Activated B cell treated with CpG ODN at 0.5 μM for 24 hours (primary cell): ENCODE data around the gene PUS3. TPM values are rescaled to one million over a fixed set of nuclear protein-coding genes. Genes with fewer than 3 reads are reported as not detected.

Experiments used
- ATAC-seq: fragments of 200-7000 bp; cut with Tn5 transposase; one replicate; pipeline ENCODE4 v1.10.0; 2021; ENCODE audit warnings: low read depth, mild to moderate bottlenecking, moderate library complexity
- CTCF ChIA-PET: fragments of 350-600 bp; sonication (Branson Sonifier 250); formaldehyde crosslinking; loops from one replicate; lab custom pipeline; 2021; ENCODE audit warnings: antibody characterized with exemption; lab: Charles Lee
- POLR2A ChIA-PET: fragments of 350-600 bp; sonication (Branson Sonifier 250); formaldehyde crosslinking; loops from one replicate; lab custom pipeline; 2021; ENCODE audit warnings: antibody characterized with exemption; lab: Charles Lee
- DNase-seq: peaks from one replicate; pipeline ENCODE4 v3.0.0; 2022
- H3K27ac Mint-ChIP-seq: one replicate; pipeline ENCODE4 v1.8.0; 2020; ENCODE audit warnings: mixed read lengths
- H3K27me3 Mint-ChIP-seq: one replicate; pipeline ENCODE4 v1.8.0; 2021; ENCODE audit warnings: mixed read lengths
- H3K36me3 Mint-ChIP-seq: one replicate; pipeline ENCODE4 v1.8.0; 2021; ENCODE audit warnings: low read depth, mixed read lengths
- H3K4me1 Mint-ChIP-seq: one replicate; pipeline ENCODE4 v1.8.0; 2021; ENCODE audit warnings: mixed read lengths
- H3K4me3 Mint-ChIP-seq: one replicate; pipeline ENCODE4 v1.8.0; 2020; ENCODE audit warnings: mild to moderate bottlenecking, mixed read lengths
- H3K9me3 Mint-ChIP-seq: one replicate; pipeline ENCODE4 v1.8.0; 2020; ENCODE audit warnings: mixed read lengths
- intact Hi-C: fragments of 100-400 bp; cut with micrococcal nuclease; formaldehyde crosslinking; loops from one replicate; pipeline ENCODE4 v1.15.1; 2024
- total RNA-seq: library from RNA; stranded (reverse); gene quantifications from 2 replicates; pipeline ENCODE4 v1.2.3, GENCODE V29; 2022
- TF ChIP-seq, protein P1 (sequence below): fragments of 200-600 bp; IDR thresholded peaks from one replicate; pipeline ENCODE4 v1.8.0; 2022; ENCODE audit warnings: antibody characterized with exemption, mild to moderate bottlenecking

The PUS3 gene
- total RNA-seq, 1 donor from 2014 or later, result 10.2 TPM

DNA sequence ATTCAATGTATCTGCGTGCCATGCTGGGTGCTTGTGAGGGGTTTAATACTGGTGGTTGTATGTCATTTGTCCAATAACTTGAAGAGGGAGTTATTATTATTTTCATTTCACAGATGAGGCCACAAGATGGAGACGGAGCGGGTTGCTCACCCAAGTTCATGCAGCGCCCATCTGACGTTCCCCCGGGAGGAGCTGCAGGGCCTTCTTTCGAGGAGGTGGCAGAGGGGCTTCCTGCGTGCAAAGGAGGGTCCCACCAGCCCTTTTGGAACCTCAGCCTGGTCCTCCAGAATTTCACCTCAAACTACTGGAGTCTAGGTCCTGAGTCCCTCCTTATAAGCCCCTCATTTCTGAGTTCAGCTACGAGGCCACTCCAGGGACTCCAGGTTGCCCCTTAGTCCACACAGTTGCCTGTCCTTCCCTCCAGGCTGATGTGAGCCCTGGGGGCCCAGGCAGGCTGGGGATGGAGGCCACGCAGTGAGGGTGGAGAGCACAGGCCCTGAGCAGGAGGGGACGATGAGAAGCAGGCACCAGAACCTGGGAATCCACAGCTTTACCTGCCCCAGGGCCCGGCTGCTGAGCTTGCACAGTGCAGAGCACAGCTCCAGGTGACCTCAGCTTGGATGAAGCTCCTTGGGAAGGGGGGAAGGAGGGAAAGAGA lies 39.9 kb upstream of the PUS3 start:
- no peaks in the 10 kb centered on the region for H3K36me3 Mint-ChIP-seq
- no peak overlapping the region for H3K4me3 Mint-ChIP-seq
- intact Hi-C loops, result loop anchor here (1.0 kb wide), 1 partner anchor 251 kb away; no protein-coding TSS in a partner anchor
- no peak for ATAC-seq
- ChIA-PET POLR2A (no interaction called here), CTCF (interaction anchor here (1.1 kb wide), 1 partner anchor 18 kb away, joined by 4 read pairs; no protein-coding TSS in a partner anchor)
- no peak for DNase-seq
- H3K27ac Mint-ChIP-seq, result no peak overlapping the region
- peaks cover 2% of the 10 kb centered on the region for H3K27me3 Mint-ChIP-seq
- TF ChIP-seq, protein P1, sequence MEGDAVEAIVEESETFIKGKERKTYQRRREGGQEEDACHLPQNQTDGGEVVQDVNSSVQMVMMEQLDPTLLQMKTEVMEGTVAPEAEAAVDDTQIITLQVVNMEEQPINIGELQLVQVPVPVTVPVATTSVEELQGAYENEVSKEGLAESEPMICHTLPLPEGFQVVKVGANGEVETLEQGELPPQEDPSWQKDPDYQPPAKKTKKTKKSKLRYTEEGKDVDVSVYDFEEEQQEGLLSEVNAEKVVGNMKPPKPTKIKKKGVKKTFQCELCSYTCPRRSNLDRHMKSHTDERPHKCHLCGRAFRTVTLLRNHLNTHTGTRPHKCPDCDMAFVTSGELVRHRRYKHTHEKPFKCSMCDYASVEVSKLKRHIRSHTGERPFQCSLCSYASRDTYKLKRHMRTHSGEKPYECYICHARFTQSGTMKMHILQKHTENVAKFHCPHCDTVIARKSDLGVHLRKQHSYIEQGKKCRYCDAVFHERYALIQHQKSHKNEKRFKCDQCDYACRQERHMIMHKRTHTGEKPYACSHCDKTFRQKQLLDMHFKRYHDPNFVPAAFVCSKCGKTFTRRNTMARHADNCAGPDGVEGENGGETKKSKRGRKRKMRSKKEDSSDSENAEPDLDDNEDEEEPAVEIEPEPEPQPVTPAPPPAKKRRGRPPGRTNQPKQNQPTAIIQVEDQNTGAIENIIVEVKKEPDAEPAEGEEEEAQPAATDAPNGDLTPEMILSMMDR, result no peak
- no peaks in the 10 kb centered on the region for H3K4me1 Mint-ChIP-seq
- H3K9me3 Mint-ChIP-seq, result no peaks in the 10 kb centered on the region

DNA sequence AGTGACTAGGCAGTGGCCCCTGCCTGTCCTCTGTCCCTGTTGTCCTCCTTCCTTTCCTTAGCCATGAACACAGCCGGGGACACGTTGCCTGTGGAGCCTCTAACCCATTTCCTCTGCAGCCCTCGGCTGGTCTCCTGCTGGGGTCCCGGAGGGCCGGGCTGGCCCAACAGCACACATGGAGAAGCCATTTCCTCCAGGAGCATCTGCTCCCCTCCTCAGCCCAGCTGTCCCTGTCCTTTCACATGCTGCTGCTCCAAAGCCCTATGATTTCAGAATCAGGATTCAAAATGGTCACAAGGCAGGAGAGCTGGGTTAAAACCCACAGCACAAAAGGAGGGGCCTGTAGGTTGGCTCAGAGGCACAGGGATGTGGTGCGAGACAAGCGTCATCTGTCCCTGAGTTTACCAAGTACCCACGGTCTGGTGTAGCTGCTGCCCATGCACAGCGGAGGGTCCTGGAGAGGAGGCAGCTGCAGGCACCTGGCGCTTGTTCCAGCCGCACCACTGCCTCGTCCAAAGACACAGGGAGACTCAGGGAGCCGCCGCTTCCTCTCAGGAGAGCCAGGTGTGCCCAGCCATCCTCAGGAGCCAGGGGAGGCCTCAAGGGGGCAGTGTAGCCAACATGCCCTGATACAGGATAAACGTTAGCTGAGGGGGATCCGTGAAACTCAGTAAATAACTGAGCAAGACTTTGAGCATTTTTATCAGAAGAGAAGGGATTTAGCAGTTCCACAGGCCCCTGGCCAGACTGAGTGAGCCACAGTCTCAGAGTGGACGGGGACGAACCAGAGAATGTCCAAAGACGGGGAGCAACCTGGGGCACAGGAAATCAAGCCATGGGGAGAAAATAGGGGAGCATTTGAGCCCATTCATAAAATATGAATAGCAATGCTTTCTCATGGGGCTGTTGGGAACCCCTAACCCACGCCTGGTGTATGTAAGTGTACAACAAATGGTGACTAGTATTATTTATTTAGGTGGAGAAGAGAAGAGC lies 38.9 kb upstream of the PUS3 start:
- TF ChIP-seq, protein P1, result no peak
- no peaks in the 10 kb centered on the region for H3K9me3 Mint-ChIP-seq
- no peak for ATAC-seq
- no peaks in the 10 kb centered on the region for H3K36me3 Mint-ChIP-seq
- POLR2A ChIA-PET, result no interaction called here
- H3K27me3 Mint-ChIP-seq, result no peaks in the 10 kb centered on the region
- no peaks in the 10 kb centered on the region for H3K4me1 Mint-ChIP-seq
- CTCF ChIA-PET, result interaction anchor here (0.9 to 1.0 kb wide), 2 partner anchors 252 kb away, joined by 3 read pairs; no protein-coding TSS in a partner anchor
- no peak for DNase-seq
- intact Hi-C loops, result loop anchor here (1.0 kb wide), 1 partner anchor 252 kb away; no protein-coding TSS in a partner anchor
- H3K4me3 Mint-ChIP-seq, result no peak overlapping the region
- no peak overlapping the region for H3K27ac Mint-ChIP-seq

DNA sequence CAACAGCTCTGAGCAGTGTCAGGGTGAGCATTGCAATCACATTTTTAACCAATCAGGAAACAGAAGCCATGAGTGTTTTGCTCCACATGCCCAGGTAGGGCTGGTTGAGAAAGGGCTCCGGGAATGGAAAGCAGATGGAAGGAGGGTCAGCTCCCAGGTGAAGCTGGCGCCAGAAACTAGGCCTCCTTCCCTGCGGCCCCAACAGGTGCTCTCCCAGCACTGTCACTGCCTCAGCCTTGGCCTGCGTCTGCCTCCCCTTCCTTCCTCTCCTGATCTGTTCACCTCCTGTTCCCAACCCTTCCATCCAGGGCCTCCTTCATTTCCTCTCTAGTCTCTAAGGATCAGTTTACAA lies 38.2 kb upstream of the PUS3 start:
- CTCF ChIA-PET, result interaction anchor here (0.9 kb wide), 1 partner anchor 252 kb away, joined by 3 read pairs; no protein-coding TSS in a partner anchor
- POLR2A ChIA-PET, result no interaction called here
- Mint-ChIP-seq H3K27ac (no peak overlapping the region), H3K9me3 (no peaks in the 10 kb centered on the region), H3K4me3 (no peak overlapping the region), H3K36me3 (no peaks in the 10 kb centered on the region), H3K27me3 (peaks cover 2% of the 10 kb centered on the region), H3K4me1 (no peaks in the 10 kb centered on the region)
- intact Hi-C loops, result no loop called here
- ATAC-seq (no peak), DNase-seq (no peak)
- TF ChIP-seq, protein P1, result no peak

DNA sequence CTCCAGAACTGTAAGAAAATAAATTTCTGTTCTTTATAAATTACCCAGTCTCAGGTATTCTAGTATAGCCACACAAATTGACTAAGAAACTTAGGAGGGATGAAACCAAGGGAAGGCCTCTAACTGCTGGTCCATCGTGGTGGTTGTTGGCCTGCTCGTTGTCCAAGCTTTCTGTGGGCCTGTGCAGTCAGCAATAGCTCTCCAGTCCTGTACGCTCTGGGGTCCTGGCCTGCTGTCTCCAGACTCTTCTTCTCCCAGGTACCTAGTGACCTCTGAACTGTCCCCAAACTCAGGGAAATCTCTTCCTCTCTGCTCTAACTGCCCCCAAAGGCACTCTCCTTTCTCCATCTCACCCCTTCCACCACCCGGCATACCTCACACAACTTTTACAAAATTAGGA lies 37.1 kb upstream of the PUS3 start:
- DNase-seq, result no peak
- H3K27ac Mint-ChIP-seq, result no peak overlapping the region
- H3K4me1 Mint-ChIP-seq, result no peaks in the 10 kb centered on the region

More for the DNA sequence above, 37.1 kb upstream of the PUS3 start:
- TF ChIP-seq, protein P1, result no peak
- H3K27me3 Mint-ChIP-seq, result peaks cover 2% of the 10 kb centered on the region
- intact Hi-C loops, result no loop called here
- H3K36me3 Mint-ChIP-seq, result no peaks in the 10 kb centered on the region
- no peaks in the 10 kb centered on the region for H3K9me3 Mint-ChIP-seq
- ATAC-seq, result no peak
- POLR2A ChIA-PET, result no interaction called here
- no peak overlapping the region for H3K4me3 Mint-ChIP-seq
- CTCF ChIA-PET, result no interaction called here
